Hepatocyte (in vitro differentiated cells): ENCODE measurements around the gene MAP3K2.

ENCODE experiments used
- CTCF ChIP-seq: fragments of 200-600 bp; sonication (generic); IDR thresholded peaks from 2 replicates; pipeline ENCODE4 v1.5.1; 2016; ENCODE audit warnings: antibody characterized with exemption, mild to moderate bottlenecking; ENCODE audit not compliant: poor library complexity
- EZH2 ChIP-seq: fragments of 200-600 bp; sonication (generic); IDR thresholded peaks from 2 replicates; pipeline ENCODE4 v1.6.1; 2016; ENCODE audit warnings: antibody characterized with exemption, mild to moderate bottlenecking, borderline replicate concordance

GRCh38 chr2:127431408-127432023 lies 43.7 kb upstream of the MAP3K2 start:
- TF ChIP-seq EZH2, result no peak
- TF ChIP-seq CTCF, result no peak
